ENCODE data around the gene EPN2.

DNA sequence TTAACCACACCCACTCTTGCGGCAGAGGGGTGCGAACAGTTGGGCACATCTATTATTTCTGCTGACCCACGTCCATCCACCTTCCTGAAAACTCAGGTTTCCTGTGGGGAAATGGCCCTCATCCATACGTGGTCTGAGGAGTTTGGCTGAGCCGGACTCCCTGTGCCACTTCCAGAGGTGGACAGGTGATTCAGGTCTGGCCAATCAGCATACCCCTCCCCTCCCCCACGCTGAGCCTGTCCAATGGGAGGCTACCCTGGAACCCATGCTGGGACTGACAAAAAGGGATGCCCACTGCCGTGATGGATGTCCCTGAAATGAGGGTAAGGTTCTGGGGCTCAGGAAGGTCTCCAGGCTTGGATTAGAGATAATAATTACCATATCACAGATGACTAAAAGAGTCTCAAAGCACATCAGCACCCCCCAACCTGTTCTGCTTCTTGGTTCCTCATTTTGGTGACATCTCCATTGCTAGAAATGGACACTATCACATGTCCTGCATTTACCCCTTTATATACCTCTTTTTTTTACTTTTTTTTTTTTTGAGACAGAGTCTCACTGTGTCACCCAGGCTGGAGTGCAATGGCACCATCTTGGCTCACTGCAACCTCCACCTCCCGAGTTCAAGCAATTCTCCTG is 135.8 kb downstream of the EPN2 start:
- TF ChIP-seq CTCF (IDR thresholded peaks at IDR 0.05; ENCODE audit: low read depth, low read length, missing input control) (no peak), MAX (IDR thresholded peaks at IDR 0.05) (no peak), FOXA2 (IDR thresholded peaks at IDR 0.05) (no peak), TAF1 (conservative IDR thresholded peaks at IDR 0.05) (no peak)

Measured in liver (tissue), 3 donors.